Right ventricle myocardium superior (tissue), 1 donor: Measurements from ENCODE around the gene UBA1. TPM values are rescaled to one million over a fixed set of nuclear protein-coding genes. Genes with fewer than 3 reads are reported as not detected.

Source experiments
- ATAC-seq: fragments of 200-7000 bp; cut with Tn5 transposase; one replicate; pipeline ENCODE4 v1.9.1; 2020; ENCODE audit warnings: mild to moderate bottlenecking; ENCODE audit not compliant: poor library complexity
- DNase-seq: peaks from one replicate; pipeline ENCODE4 v3.0.0-alpha.2; 2020
- intact Hi-C: fragments of 100-400 bp; cut with DNase I; formaldehyde crosslinking; loops from one replicate; pipeline ENCODE4 v1.11.2; 2022
- total RNA-seq: library from RNA; stranded (reverse); fragmentation: NEBNext Ultra II Directional; extraction: Animal tissue kit (Norgen Biotek cat#: 25700); gene quantifications from one replicate; pipeline ENCODE4 v1.2.1, GENCODE V29; 2021
- donor health status: DM: no; HTN: yes; CAD: no; lungs with severe emphysema.

Gene UBA1
- total RNA-seq, 1 donor from 2014 or later: 89.8 TPM

- intact Hi-C loops: no loop called here
- DNase-seq: peak; percentile 24
- ATAC-seq: no peak
These were observed 8.7 kb downstream of the UBA1 start for GRCh38 chrX:47202316-47202715.

- DNase-seq: no peak
- intact Hi-C loops: no loop called here
- ATAC-seq: no peak
These were observed 9.2 kb downstream of the UBA1 start for GRCh38 chrX:47202877-47203276.

- ATAC-seq: no peak
- intact Hi-C loops: no loop called here
- peak; percentile 0 for DNase-seq
These were observed 11.3 kb downstream of the UBA1 start for GRCh38 chrX:47204970-47205369.

GRCh38 chrX:47206316-47206715 lies 12.7 kb downstream of the UBA1 start:
- DNase-seq (no peak), ATAC-seq (no peak)
- intact Hi-C loops: no loop called here

GRCh38 chrX:47208108-47208507 lies 14.5 kb downstream of the UBA1 start:
- intact Hi-C loops: no loop called here
- DNase-seq: no peak
- ATAC-seq: no peak

- DNase-seq (peak; percentile 42), ATAC-seq (peak; percentile 77)
- intact Hi-C loops: no loop called here
These were observed 16.0 kb downstream of the UBA1 start for GRCh38 chrX:47209508-47210238.

- intact Hi-C loops: no loop called here
- ATAC-seq (no peak), DNase-seq (no peak)
These were observed 17.2 kb downstream of the UBA1 start for GRCh38 chrX:47210661-47211425.

GRCh38 chrX:47212381-47213293 lies 19.0 kb downstream of the UBA1 start:
- DNase-seq (no peak), ATAC-seq (no peak)
- intact Hi-C loops: no loop called here

GRCh38 chrX:47214435-47215077 lies 20.9 kb downstream of the UBA1 start:
- DNase-seq: no peak
- intact Hi-C loops: no loop called here
- no peak for ATAC-seq

- ATAC-seq (no peak), DNase-seq (no peak)
- intact Hi-C loops: no loop called here
These were observed 21.8 kb downstream of the UBA1 start for GRCh38 chrX:47215291-47215900.

- no peak for ATAC-seq
- intact Hi-C loops: no loop called here
- DNase-seq: no peak
These were observed 22.8 kb downstream of the UBA1 start for GRCh38 chrX:47216393-47216925.

- ATAC-seq (peak; percentile 10), DNase-seq (peak; percentile 45)
- intact Hi-C loops: no loop called here
These were observed 23.7 kb downstream of the UBA1 start for GRCh38 chrX:47217121-47217851.

- ATAC-seq: peak; percentile 89
- intact Hi-C loops: no loop called here
- peak; percentile 97 for DNase-seq
These were observed 24.2 kb downstream of the UBA1 start for GRCh38 chrX:47217852-47218279.

GRCh38 chrX:47218280-47218919 lies 24.8 kb downstream of the UBA1 start, which contains the start of gene CDK16:
Gene CDK16, plus strand, starts transcription at chrX:47218681. Its CDS starts 4,877 bp downstream, at chrX:47223558.
- intact Hi-C loops: no loop called here
- DNase-seq (peak; percentile 83), ATAC-seq (peak; percentile 81)

GRCh38 chrX:47218920-47219815 lies 25.5 kb downstream of the UBA1 start:
- ATAC-seq: peak; percentile 7
- intact Hi-C loops: no loop called here

GRCh38 chrX:47221756-47222155 lies 28.1 kb downstream of the UBA1 start:
- ATAC-seq (no peak), DNase-seq (no peak)
- intact Hi-C loops: no loop called here

More at GRCh38 chrX:47218920-47219815, 25.5 kb downstream of the UBA1 start:
- peak; percentile 57 for DNase-seq
